ENCODE results near the gene CDC123.

- TF ChIP-seq CTCF (IDR thresholded peaks at IDR 0.05) = no peak
- TF ChIP-seq EZH2 (IDR thresholded peaks at IDR 0.05; ENCODE audit: borderline replicate concordance, insufficient read depth, low read depth, low read length, poor library complexity, severe bottlenecking) = no peak
These were observed 746 bp upstream of the CDC123 start for GRCh38 chr10:12195281-12195602.
